NCI-H1436 treated with DMSO at 0.1 percent for 48 hours (cell line): Measurements from ENCODE around the gene TCFL5.
"Not testable (repeated sequence)": the region's sequence is repeated elsewhere in the genome, so short reads cannot be mapped to it uniquely, and the experiment has no call there.

Experiments used
- DNase-seq: peaks from one replicate; lab custom pipeline; 2025; lab: John Stamatoyannopoulos, UW

The TCFL5 gene

DNA sequence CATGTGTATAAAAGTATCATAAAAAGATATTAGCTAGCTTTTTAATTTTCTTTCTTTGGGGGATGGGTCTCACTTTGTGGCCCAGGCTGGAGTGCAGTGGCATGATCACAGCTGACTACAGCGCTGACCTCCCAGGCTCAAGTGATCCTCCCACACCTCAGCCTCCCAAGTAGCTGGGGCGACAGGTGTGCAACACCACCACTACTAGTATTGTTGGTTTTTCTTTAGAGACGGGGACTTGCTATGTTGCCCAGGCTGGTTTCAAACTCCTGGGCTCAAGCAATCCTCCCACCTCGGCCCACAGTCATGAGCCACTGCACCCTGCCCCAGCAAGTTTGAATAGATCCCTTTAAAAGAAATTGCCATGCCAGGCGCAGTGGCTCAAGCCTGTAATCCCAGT lies 6.5 kb downstream of the TCFL5 start:
- no peak for DNase-seq

GRCh38 chr20:62854121-62854520 lies 7.5 kb downstream of the TCFL5 start:
- no peak for DNase-seq

DNA sequence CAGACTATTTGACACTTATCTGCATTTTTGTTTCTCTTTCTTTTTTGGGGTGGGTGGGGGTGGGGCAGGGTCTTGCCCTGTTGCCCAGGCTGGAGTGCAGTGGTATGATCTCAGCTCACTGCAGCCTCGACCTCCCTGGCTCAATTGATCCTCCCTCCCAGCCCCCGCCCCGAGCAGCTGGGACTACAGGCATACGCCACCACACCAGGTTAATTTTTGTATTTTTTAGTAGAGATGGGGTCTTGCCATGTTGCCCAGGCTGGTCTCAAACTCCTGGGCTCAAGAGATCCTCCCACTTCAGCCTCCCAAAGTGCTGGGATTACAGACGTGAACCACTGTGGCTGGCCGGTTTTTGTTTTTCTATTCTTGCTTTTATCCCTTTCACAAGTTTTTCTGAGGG lies 8.3 kb downstream of the TCFL5 start:
- DNase-seq = not testable (repeated sequence)

GRCh38 chr20:62852841-62853240 lies 8.8 kb downstream of the TCFL5 start:
- DNase-seq = no peak

- no peak for DNase-seq
Measured at GRCh38 chr20:62852196-62852595, 9.4 kb downstream of the TCFL5 start.

DNA sequence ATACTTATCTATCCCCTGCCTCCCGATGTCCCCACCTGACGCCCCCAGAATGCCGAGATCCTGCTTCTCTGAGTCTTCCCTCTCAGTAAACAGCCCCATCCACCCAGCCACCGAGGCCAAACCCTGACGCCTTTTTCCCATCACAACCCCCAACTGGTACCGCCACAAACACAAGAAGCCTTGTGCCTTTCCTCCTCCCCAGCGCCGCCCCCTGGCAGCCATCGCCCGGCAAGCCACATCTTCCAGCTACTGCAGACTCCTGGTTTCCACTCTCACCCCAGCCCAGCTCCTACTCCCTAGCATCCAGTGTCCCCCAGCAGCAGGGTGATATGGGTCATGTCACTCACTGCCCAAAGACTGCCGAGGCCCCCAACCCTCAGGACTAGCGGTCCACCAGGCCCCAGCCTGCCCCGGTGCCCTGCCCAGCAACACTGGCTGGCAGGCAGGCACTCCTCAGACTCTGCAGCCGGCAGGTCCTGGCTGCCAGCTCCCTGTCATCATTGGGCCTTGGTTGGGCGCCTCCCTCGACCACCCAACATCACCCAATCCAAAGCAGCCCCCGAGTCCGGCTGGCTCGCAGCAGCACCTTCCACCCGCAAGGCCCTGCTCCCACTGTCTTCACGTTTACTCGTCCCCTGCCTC lies 11.2 kb downstream of the TCFL5 start:
- DNase-seq = no peak

DNA sequence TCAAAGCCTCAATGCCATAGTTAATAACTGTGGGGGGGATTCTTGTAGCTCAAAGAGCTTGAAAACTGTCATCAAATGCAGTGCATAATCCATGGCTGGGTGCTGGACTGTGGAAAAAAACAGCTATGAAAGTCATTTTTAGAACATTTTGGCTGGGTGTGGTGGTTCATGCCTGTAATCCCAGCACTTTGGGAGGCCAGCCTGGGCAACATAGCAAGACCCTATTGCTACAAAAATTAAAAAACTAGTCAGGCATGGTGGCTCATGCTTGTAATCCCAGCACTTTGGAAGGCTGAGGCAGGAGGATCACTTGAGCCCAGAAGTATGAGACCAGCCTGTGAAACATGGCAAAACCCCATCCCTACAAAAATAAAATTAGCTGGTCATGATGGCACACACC lies 12.2 kb downstream of the TCFL5 start:
- DNase-seq = no peak

- DNase-seq = not testable (repeated sequence)
Measured at GRCh38 chr20:62848917-62849316, 12.7 kb downstream of the TCFL5 start.

DNA sequence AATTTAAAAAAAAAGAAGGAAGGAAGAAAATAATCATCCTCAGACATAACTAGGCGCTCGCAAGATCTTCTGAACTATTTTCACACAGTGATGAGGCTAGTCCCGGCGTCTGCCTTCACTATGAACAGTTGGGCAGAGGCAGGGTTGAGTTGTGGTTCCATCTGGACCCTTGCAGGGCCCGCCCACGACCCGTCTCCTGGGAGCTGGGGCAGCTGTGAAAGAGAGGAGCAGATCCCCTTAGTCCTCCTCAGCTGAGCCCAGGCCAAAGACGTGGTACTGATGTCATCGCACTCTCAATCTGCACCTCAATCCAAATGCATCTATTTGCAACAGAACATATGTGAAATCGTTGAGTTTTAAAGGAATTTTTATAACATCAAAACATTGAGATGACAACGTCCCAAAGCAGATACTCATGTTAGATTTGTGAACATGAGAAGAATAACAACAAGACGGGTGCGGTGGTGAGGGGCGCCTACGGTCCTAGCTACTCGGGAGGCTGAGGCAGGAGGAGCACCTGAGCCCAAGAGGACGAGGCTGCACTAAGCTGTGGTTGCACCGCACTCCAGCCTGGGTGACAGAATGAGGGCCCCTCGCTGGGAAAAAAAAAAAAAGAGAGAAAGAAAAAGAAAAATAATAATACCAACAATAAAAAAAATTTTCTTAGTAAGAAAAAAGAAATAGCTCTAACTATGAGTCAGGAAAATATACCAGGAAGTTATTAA lies 15.3 kb downstream of the TCFL5 start:
- DNase-seq = no peak

GRCh38 chr20:62845416-62846160 lies 16.0 kb downstream of the TCFL5 start:
- no peak for DNase-seq

DNA sequence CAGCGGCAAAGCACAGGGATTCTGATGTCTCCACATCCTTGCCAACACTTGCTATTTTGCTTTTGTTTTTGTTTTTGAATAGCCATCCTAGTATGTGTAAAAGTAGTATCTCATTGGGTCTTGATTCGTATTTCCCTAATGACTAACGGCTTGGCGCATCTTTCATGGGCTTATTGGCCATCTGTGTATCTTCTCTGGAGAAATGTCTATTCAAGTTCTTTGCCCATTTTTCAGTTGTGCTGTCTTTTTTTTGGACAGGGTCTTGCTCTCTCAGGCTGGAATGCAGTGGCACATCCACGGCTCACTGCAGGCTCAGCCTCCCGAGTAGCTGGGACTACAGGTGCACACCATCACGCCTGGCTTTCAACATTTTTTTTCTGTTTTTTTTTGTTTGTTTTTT lies 17.4 kb downstream of the TCFL5 start:
- no peak for DNase-seq

DNA sequence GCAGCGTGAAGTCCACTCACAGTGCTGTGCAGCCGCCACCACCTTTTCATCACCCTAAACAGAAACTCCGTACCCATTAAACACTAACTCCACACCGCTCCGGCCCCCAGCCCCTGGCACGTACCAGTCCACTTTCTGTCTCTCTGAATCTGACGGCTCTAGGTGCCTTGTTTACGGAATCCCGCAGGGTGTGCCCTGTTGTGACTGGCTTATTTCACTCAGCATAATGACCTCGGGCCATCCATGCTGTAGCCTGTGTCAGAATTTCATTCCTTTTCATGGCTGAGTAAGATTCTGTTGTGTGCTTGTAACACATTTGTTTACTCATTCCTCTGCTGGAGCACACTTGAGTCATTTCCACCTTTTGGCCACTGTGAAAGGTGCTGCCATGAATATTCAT lies 18.0 kb downstream of the TCFL5 start:
- no peak for DNase-seq

DNA sequence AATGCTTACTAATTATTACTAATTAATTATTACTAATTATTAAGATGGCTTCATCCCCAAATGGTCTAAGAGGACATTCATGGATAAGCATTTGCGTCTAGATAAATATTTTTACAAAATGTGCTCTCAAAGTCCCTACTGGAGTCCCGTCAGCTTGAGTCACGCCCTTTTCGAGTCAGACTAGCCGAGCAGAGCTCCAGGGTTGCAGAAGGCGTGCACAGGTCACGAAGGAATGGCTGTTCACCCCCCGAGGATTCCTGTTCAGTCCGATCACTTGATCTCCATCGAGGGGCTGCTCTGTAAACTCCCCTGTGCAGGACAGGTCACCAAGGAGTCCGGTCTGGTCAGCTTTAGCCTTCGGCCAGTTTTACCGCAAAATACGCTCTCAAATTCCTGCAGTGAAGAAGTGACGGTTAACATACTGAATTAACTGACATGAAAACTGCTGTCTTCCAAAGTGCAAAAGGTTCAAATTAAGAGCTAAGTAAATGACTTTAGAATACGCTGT lies 19.9 kb downstream of the TCFL5 start:
- no peak for DNase-seq

- no peak for DNase-seq
Measured at GRCh38 chr20:62840244-62841197, 21.1 kb downstream of the TCFL5 start.

DNA sequence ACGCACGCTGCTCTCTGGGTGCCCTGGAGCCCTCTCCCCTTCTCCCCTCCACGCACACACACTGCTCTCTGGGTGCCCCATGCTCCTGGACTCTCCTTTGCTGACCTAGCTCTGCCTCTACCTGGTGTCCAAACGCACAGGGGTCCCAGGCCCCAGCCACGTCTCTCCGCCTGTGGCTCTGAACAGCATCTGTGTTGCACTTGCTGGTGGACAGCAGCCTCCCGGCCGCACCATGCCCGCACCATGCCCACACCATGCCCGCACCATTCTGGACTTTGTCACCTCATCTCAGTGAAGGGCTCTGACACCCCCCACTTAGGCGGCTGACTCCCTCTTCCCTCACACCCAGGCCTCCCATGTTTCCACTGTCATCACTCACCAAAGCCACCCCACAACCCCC lies 21.8 kb downstream of the TCFL5 start:
- DNase-seq = no peak

DNA sequence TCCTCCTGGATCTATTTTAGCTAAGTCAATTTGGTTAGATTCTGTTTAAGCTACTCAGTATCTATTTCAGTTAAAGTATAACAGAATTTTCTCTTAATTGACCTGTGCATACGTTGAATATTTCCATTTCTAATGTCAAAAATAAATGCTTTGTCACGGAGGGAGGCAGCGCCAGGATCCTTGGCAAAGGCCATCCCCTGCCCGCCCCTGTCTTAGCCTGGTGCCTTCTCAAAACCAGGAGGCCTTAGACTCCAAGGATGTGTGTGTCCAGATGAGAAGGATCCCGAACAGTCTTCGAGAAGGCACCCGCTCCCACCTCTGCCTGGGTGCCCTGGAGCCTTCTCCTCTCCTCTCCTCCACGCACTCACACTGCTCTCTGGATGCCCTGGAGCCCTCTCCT lies 22.4 kb downstream of the TCFL5 start:
- no peak for DNase-seq

GRCh38 chr20:62838128-62838891 lies 23.3 kb downstream of the TCFL5 start:
- no peak for DNase-seq

GRCh38 chr20:62837790-62838127 lies 23.9 kb downstream of the TCFL5 start:
- DNase-seq = no peak

DNA sequence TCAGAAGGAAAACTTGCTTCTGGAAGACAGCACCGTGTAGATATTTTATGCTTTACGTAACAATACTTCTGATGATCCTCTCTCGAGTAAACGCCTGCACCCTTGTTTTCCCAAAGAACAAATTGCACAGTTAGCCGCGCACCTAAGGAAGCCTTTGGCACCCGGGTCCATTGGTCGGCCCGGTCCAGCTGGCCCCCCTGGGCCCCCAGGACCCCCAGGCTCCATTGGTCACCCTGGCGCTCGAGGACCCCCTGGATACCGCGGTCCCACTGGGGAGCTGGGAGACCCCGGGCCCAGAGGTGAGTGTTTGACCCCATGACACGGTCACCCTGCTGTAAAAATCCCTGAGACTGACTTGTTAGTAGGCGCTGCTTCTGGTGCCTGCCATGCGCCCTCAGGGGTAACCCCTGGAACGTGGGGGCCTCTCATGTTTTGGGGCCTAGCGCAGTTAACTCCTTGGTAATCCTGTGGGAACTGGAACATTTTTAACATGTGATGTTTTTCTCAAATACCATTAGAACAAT lies 24.6 kb downstream of the TCFL5 start:
- no peak for DNase-seq

DNA sequence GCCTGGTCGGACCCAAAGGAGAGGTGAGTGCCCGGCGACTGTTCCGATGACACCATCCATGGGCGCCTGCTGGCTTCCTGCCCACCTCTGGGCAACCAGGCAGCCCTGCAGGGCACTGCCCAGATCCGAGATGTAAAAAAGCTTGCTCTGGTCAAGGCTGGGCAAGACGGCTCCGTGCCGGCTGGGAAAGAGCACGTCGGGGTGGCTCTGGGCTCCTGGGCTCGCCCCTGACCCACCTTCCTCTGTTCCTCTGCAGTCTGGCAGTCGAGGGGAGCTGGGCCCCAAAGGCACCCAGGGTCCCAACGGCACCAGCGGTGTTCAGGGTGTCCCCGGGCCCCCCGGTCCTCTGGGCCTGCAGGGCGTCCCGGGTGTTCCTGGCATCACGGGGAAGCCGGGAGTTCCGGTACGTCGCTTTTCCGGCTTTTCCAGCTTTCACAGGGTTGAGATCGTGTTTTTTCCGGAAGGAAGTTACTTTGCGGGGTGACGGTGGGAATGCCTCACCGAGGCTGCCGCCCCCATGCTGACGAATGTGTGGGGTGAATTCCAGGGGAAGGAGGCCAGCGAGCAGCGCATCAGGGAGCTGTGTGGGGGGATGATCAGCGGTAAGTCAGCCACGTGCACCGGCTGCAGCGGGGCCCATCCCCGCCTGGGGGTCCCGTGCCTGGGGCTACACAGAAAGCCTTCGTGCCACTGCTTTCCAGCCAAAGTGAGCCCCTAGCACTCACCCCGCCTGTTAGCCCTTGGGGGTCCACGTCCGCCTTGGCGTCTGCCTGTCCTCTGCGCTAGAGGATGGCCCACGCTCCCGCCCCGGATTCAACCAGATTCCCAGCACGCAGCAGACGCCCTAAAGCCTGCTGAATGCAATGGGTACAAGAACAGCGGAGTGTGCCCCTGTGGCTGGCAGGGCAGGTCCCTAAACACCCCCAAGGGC lies 25.4 kb downstream of the TCFL5 start:
- DNase-seq = no peak
